SK-N-SH (cell line): ENCODE measurements around the gene RTN4RL2. TPM values are rescaled to one million over a fixed set of nuclear protein-coding genes. Genes with fewer than 3 reads are reported as not detected.

Experiments used
- CHD2 ChIP-seq: fragments of 150-350 bp; IDR thresholded peaks from 2 replicates; pipeline ENCODE4 v1.6.1; 2018; ENCODE audit warnings: low read length; ENCODE audit not compliant: partially characterized antibody
- CTCF ChIP-seq: fragments of 200-600 bp; sonication (generic); IDR thresholded peaks from 2 replicates; pipeline ENCODE4 v1.6.1; 2017; ENCODE audit warnings: antibody characterized with exemption, mild to moderate bottlenecking, moderate library complexity
- EP300 ChIP-seq, 2 experiments: IDR thresholded peaks; 2 replicates each; pipeline versions ENCODE4 v1.4.0 to v1.6.1; 2012; ENCODE audit warnings: borderline replicate concordance in 1 of 2, low read depth in 1 of 2, low read length in 1 of 2
- FOSL2 ChIP-seq: IDR thresholded peaks from 2 replicates; pipeline ENCODE4 v1.4.0; 2012; ENCODE audit warnings: low read depth, mild to moderate bottlenecking, moderate library complexity, borderline replicate concordance
- FOXM1 ChIP-seq: IDR thresholded peaks from 2 replicates; pipeline ENCODE4 v1.4.0; 2012; ENCODE audit warnings: low read depth, mild to moderate bottlenecking
- GABPA ChIP-seq: IDR thresholded peaks from 2 replicates; pipeline ENCODE4 v1.4.0; 2012; ENCODE audit warnings: low read depth, mild to moderate bottlenecking
- GATA2 ChIP-seq: sonication (generic); formaldehyde crosslinking; IDR thresholded peaks from 2 replicates; pipeline ENCODE4 v1.5.0; 2020; ENCODE audit warnings: mild to moderate bottlenecking, missing genetic modification reagents
- JUND ChIP-seq: IDR thresholded peaks from 2 replicates; pipeline ENCODE4 v1.4.0; 2012
- NFIC ChIP-seq: IDR thresholded peaks from 2 replicates; pipeline ENCODE4 v1.4.0; 2012; ENCODE audit warnings: borderline replicate concordance
- NRF1 ChIP-seq: IDR thresholded peaks from 2 replicates; pipeline ENCODE4 v1.6.1; 2012; ENCODE audit warnings: low read depth, mild to moderate bottlenecking, low read length
- PBX3 ChIP-seq: IDR thresholded peaks from 2 replicates; pipeline ENCODE4; 2012
- RAD21 ChIP-seq: IDR thresholded peaks from 2 replicates; pipeline ENCODE4 v1.6.1; 2012; ENCODE audit warnings: mild to moderate bottlenecking, low read length
- RCOR1 ChIP-seq: fragments of 150-350 bp; IDR thresholded peaks from 2 replicates; pipeline ENCODE4 v1.6.1; 2017; ENCODE audit warnings: antibody characterized with exemption, low read length
- REST ChIP-seq: IDR thresholded peaks from 2 replicates; pipeline ENCODE4 v1.6.1; 2012; ENCODE audit warnings: mild to moderate bottlenecking, low read depth, low read length, moderate library complexity
- RXRA ChIP-seq: IDR thresholded peaks from 2 replicates; pipeline ENCODE4 v1.4.0; 2012; ENCODE audit warnings: low read depth, mild to moderate bottlenecking, borderline replicate concordance
- SMC3 ChIP-seq: IDR thresholded peaks from 2 replicates; pipeline ENCODE4 v1.6.1; 2012; ENCODE audit warnings: low read depth, low read length, improper control_type of control experiment
- TAF1 ChIP-seq: IDR thresholded peaks from 2 replicates; pipeline ENCODE4 v1.6.1; 2012; ENCODE audit warnings: low read depth, mild to moderate bottlenecking, low read length, moderate library complexity, borderline replicate concordance
- TCF12 ChIP-seq: IDR thresholded peaks from 2 replicates; pipeline ENCODE4 v1.4.0; 2012
- TEAD4 ChIP-seq: IDR thresholded peaks from 2 replicates; pipeline ENCODE4 v1.4.0; 2012; ENCODE audit warnings: mild to moderate bottlenecking, borderline replicate concordance; ENCODE audit not compliant: insufficient read depth
- USF1 ChIP-seq: IDR thresholded peaks from 2 replicates; pipeline ENCODE4 v1.4.0; 2012; ENCODE audit warnings: low read depth, borderline replicate concordance
- polyA plus RNA-seq, 3 experiments: library from polyadenylated mRNA; depleted of rRNA; stranded (reverse); fragments of >200 nt; gene quantifications; 2 replicates each; pipeline ENCODE4 v1.2.3, GENCODE V29; 2012

The RTN4RL2 gene
- polyA plus RNA-seq, 1 of the 3 experiments (the other 2 are of a cell fraction) = 0.30 TPM

- TF ChIP-seq GATA2 (CRISPR knock-in tag) (no peak), USF1 (peak; percentile 47; the same call in 1 of the 2 replicates), TEAD4 (no peak), RXRA (no peak), CTCF (no peak), NFIC (peak; percentile 64), EP300 (IDR thresholded peaks at IDR 0.05; ENCODE audit: borderline replicate concordance in 1 of 2, low read depth in 1 of 2, low read length in 1 of 2) (0 out of 4 replicates have a peak, but pooled peaks of 1 of the 2 experiments have one; percentile 12), PBX3 (no peak), JUND (no peak), TCF12 (no peak), TAF1 (no peak), FOSL2 (peak; percentile 55; the same call in 1 of the 2 replicates), RAD21 (no peak), CHD2 (no peak), FOXM1 (no peak), SMC3 (no peak), REST (no peak), GABPA (no peak), RCOR1 (no peak), NRF1 (no peak)
- TF ChIP-seq, all 33 proteins: peak for 4
Measured at GRCh38 chr11:57424792-57425564, 35.4 kb upstream of the RTN4RL2 start (continued).
